Endothelial cell of umbilical vein (primary cell): ENCODE results near the gene CYP39A1. TPM values are rescaled to one million over a fixed set of nuclear protein-coding genes. Genes with fewer than 3 reads are reported as not detected.

Experiments
- BruUV-seq: library from RNA; stranded (reverse); fragments of 400-500 nt; replicated peaks from 2 replicates; lab custom pipeline; 2021; lab: Mats Ljungman, UMichigan
- CTCF ChIA-PET: fragments of 300-600, 350-600 bp; sonication (Branson Sonifier 250); formaldehyde crosslinking; loops from one replicate; lab custom pipeline; 2021; ENCODE audit warnings: antibody characterized with exemption, inconsistent platforms; lab: Charles Lee
- POLR2A ChIA-PET: fragments of 300-600, 350-600 bp; sonication (Branson Sonifier 250); formaldehyde crosslinking; loops from one replicate; lab custom pipeline; 2021; ENCODE audit warnings: antibody characterized with exemption, inconsistent platforms; lab: Charles Lee
- DNase-seq: peaks from one replicate; pipeline ENCODE4 v3.0.0-alpha.2; 2011; ENCODE audit warnings: low read depth, low spot score
- FAIRE-seq: peaks from 2 replicates; lab custom pipeline; 2011; peaks lifted over from hg19 to GRCh38; lab: Jason Lieb, UNC
- H2AFZ ChIP-seq: 2 replicates; pipeline ENCODE4 v1.6.0; 2012; ENCODE audit warnings: low read depth, low read length, control low read depth, inconsistent platforms
- H3K27ac ChIP-seq: 2 replicates; pipeline ENCODE4 v1.5.1; 2011; ENCODE audit warnings: low read depth, mild to moderate bottlenecking, control low read depth, low read length, moderate library complexity; ENCODE audit not compliant: insufficient read depth
- H3K27me3 ChIP-seq, 2 experiments: 2 replicates each; pipeline versions ENCODE4 v1.6.0 to v1.6.1; 2011; ENCODE audit warnings: low read length in 2 of 2, mixed read lengths in 1 of 2; ENCODE audit not compliant: control insufficient read depth in 2 of 2, insufficient read depth in 2 of 2
- H3K36me3 ChIP-seq, 2 experiments: 2 replicates in 1 of 2; 3 replicates in 1 of 2; pipeline ENCODE4 v1.5.1; 2011; ENCODE audit warnings: low read length in 2 of 2, mild to moderate bottlenecking in 1 of 2, moderate library complexity in 1 of 2; ENCODE audit not compliant: control insufficient read depth in 2 of 2, insufficient read depth in 2 of 2; ENCODE audit errors: extremely low read depth in 1 of 2
- H3K4me1 ChIP-seq: 3 replicates; pipeline ENCODE4 v1.5.1; 2011; ENCODE audit warnings: mild to moderate bottlenecking, low read length; ENCODE audit not compliant: control insufficient read depth, insufficient read depth; ENCODE audit errors: extremely low read depth
- H3K4me2 ChIP-seq: 2 replicates; pipeline ENCODE4 v1.6.1; 2011; ENCODE audit warnings: low read length, control low read depth, mixed read lengths; ENCODE audit not compliant: insufficient read depth
- H3K4me3 ChIP-seq, 3 experiments: fragments of 200-600 bp in 1 of 3; sonication (generic), shearing (Covaris generic) in 1 of 3; replicated peaks in 1 of 3; 2 replicates each; pipeline ENCODE4 v1.5.1; 2011 to 2016; ENCODE audit warnings: control low read depth in 3 of 3, low read length in 3 of 3, mild to moderate bottlenecking in 2 of 3, inconsistent platforms in 1 of 3, low read depth in 1 of 3, moderate library complexity in 1 of 3; ENCODE audit not compliant: insufficient read depth in 1 of 3
- H3K79me2 ChIP-seq: 2 replicates; pipeline ENCODE4 v1.6.0; 2012; ENCODE audit warnings: low read length, inconsistent platforms; ENCODE audit not compliant: control insufficient read depth, insufficient read depth
- H3K9ac ChIP-seq: replicated peaks from 2 replicates; pipeline ENCODE3; 2011; ENCODE audit warnings: low read length, control low read depth; ENCODE audit not compliant: insufficient read depth; ENCODE audit errors: extremely low read depth
- H3K9me1 ChIP-seq: replicated peaks from 3 replicates; pipeline ENCODE4 v1.6.0; 2011; ENCODE audit warnings: mild to moderate bottlenecking, low read length; ENCODE audit not compliant: control insufficient read depth, insufficient read depth; ENCODE audit errors: extremely low read depth
- H3K9me3 ChIP-seq: replicated peaks from 2 replicates; pipeline ENCODE4 v1.5.1; 2012; ENCODE audit warnings: low read length, inconsistent platforms; ENCODE audit not compliant: control insufficient read depth, insufficient read depth
- H4K20me1 ChIP-seq: replicated peaks from 2 replicates; pipeline ENCODE3; 2011; ENCODE audit warnings: mild to moderate bottlenecking, low read length; ENCODE audit not compliant: control insufficient read depth, insufficient read depth; ENCODE audit errors: extremely low read depth
- EZH2 ChIP-seq: IDR thresholded peaks from 2 replicates; pipeline ENCODE4 v1.6.1; 2012; ENCODE audit warnings: borderline replicate concordance, low read depth, mild to moderate bottlenecking, moderate library complexity, low read length, inconsistent platforms; ENCODE audit not compliant: severe bottlenecking
- FOS ChIP-seq: IDR thresholded peaks from 2 replicates; pipeline ENCODE4 v1.6.1; 2011; ENCODE audit warnings: mild to moderate bottlenecking, low read length, moderate library complexity, borderline replicate concordance; ENCODE audit not compliant: insufficient read depth
- GATA2 ChIP-seq: IDR thresholded peaks from 2 replicates; pipeline ENCODE4 v1.7.0; 2011; ENCODE audit warnings: low read depth, mild to moderate bottlenecking, moderate library complexity, mixed read lengths, low read length; ENCODE audit not compliant: insufficient read length, insufficient read depth
- JUN ChIP-seq: IDR thresholded peaks from 2 replicates; pipeline ENCODE4 v1.6.1; 2011; ENCODE audit warnings: borderline replicate concordance, low read depth; ENCODE audit not compliant: insufficient read length, insufficient read depth
- MYC ChIP-seq: IDR thresholded peaks from one replicate; pipeline ENCODE4 v1.6.1; 2011; ENCODE audit warnings: mild to moderate bottlenecking, low read depth, low read length
- POLR2A ChIP-seq: IDR thresholded peaks from 2 replicates; pipeline ENCODE4 v1.6.1; 2012; ENCODE audit warnings: low read depth, mild to moderate bottlenecking, control low read depth, low read length
- POLR2AphosphoS5 ChIP-seq: IDR thresholded peaks from 2 replicates; pipeline ENCODE4 v1.6.1; 2012; ENCODE audit warnings: low read depth, mild to moderate bottlenecking, control low read depth, low read length, moderate library complexity; ENCODE audit not compliant: insufficient read depth
- dilution Hi-C: fragments of 300-500 bp; cut with MboI; formaldehyde crosslinking; loops from one replicate; pipeline ENCODE4 v1.15.0; 2019; ENCODE audit warnings: low sequenced_read_pairs; ENCODE audit not compliant: extremely low pct_ligation_motif_present
- intact Hi-C: fragments of 100-400 bp; cut with micrococcal nuclease; formaldehyde crosslinking; loops from one replicate; pipeline ENCODE4 v1.10.0; 2022
- polyA plus RNA-seq, 4 experiments: library from polyadenylated mRNA; depleted of rRNA in 3 of 4; stranded (reverse) in 3 of 4; unstranded in 1 of 4; fragments of >200 nt; gene quantifications; 2 replicates each; pipeline versions ENCODE4 v1.2.1 to v1.2.3, GENCODE V29; 2011 to 2012; ENCODE audit warnings: missing spikeins in 1 of 4
- total RNA-seq: library from RNA; stranded (reverse); gene quantifications from 2 replicates; pipeline ENCODE4 v1.2.3, GENCODE V29; 2021
- TF ChIP-seq, protein P1 (sequence below), 2 donors: IDR thresholded peaks; 1 replicate in 1 of 2; 2 replicates in 1 of 2; pipeline ENCODE4 v1.5.1; 2011; ENCODE audit warnings: low read length in 2 of 2, mild to moderate bottlenecking in 2 of 2, moderate library complexity in 2 of 2, control low read depth in 1 of 2, inconsistent platforms in 1 of 2, low read depth in 1 of 2; ENCODE audit not compliant: insufficient read depth in 1 of 2; ENCODE audit errors: extremely low read depth in 1 of 2
- TF ChIP-seq, protein P2 (sequence below): IDR thresholded peaks from 2 replicates; pipeline ENCODE4 v1.6.1; 2011; ENCODE audit not compliant: insufficient read depth, insufficient read length

CYP39A1 gene
- total and polyA plus RNA-seq, 2 donors (not counting 3 experiments of a cell fraction or from before 2014, with no cell fraction given), result not detected

DNA sequence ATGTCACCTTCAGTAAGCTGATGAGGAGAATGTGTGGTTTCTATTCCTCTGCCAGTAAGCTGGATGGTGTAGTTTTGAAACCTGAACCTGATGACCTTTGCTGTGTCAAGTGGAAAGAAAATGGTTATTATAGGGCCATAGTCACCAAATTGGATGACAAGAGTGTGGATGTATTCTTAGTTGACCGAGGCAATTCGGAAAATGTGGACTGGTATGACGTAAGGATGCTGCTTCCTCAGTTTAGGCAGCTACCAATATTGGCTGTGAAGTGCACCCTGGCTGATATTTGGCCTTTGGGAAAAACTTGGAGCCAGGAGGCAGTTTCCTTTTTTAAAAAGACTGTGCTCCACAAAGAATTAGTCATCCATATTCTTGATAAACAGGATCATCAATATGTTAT is 37.0 kb upstream of the CYP39A1 start:
- ChIA-PET CTCF (no interaction called here), POLR2A (no interaction called here)
- intact Hi-C loops (no loop called here), dilution Hi-C loops (no loop called here)
- BruUV-seq, result no TSS peak
- Histone ChIP-seq H3K4me1 (no peaks in the 10 kb centered on the region), H3K4me3 (no peak overlapping the region), H3K9ac (no peak overlapping the region), H3K36me3 (no peaks in the 10 kb centered on the region), H2AFZ (no peak overlapping the region), H3K27me3 (peaks cover 0 to 3% of the 10 kb centered on the region in 2 experiments), H3K79me2 (no peaks in the 10 kb centered on the region), H3K9me3 (no peaks in the 10 kb centered on the region), H3K9me1 (no peaks in the 10 kb centered on the region), H3K27ac (no peak overlapping the region), H3K4me2 (no peak overlapping the region), H4K20me1 (no peaks in the 10 kb centered on the region)
- TF ChIP-seq MYC (no peak), POLR2AphosphoS5 (no peak), GATA2 (no peak), POLR2A (no peak), FOS (no peak), EZH2 (no peak), JUN (no peak)
- TF ChIP-seq, protein P1, sequence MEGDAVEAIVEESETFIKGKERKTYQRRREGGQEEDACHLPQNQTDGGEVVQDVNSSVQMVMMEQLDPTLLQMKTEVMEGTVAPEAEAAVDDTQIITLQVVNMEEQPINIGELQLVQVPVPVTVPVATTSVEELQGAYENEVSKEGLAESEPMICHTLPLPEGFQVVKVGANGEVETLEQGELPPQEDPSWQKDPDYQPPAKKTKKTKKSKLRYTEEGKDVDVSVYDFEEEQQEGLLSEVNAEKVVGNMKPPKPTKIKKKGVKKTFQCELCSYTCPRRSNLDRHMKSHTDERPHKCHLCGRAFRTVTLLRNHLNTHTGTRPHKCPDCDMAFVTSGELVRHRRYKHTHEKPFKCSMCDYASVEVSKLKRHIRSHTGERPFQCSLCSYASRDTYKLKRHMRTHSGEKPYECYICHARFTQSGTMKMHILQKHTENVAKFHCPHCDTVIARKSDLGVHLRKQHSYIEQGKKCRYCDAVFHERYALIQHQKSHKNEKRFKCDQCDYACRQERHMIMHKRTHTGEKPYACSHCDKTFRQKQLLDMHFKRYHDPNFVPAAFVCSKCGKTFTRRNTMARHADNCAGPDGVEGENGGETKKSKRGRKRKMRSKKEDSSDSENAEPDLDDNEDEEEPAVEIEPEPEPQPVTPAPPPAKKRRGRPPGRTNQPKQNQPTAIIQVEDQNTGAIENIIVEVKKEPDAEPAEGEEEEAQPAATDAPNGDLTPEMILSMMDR (IDR thresholded peaks at IDR 0.05; ENCODE audit: extremely low read depth in 1 of 2, insufficient read depth in 1 of 2, low read depth in 1 of 2, low read length in 2 of 2), result no peak
- TF ChIP-seq, protein P2, sequence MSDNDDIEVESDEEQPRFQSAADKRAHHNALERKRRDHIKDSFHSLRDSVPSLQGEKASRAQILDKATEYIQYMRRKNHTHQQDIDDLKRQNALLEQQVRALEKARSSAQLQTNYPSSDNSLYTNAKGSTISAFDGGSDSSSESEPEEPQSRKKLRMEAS, result no peak
- FAIRE-seq (no peak), DNase-seq (no peak)
